ENCODE results near the gene CCDC88C. TPM values are rescaled to one million over a fixed set of nuclear protein-coding genes. Genes with fewer than 3 reads are reported as not detected.
A peak's percentile ranks its signal among the peaks of the same experiment; 100 is the strongest.

Gene CCDC88C
- total and polyA plus RNA-seq, 12 donors = 1.5 to 6.5 (median 3.4) TPM

- no peaks in the 10 kb centered on the region for H3K36me3 ChIP-seq (replicated peaks in 1 of 2)
- 39 to 49% (median 44%) methylated on average over 19 of the region's 19 CpGs for WGBS, 4 donors
- no peak for DNase-seq
- H3K4me1 ChIP-seq (replicated peaks in 1 of 2) = peaks cover 8 to 18% of the 10 kb centered on the region in 2 donors
- H3K4me3 ChIP-seq = peak overlapping the region in 1 of 4 donors; percentile 81
- H3K27me3 ChIP-seq = no peaks in the 10 kb centered on the region
- no peaks in the 10 kb centered on the region for H3K9me3 ChIP-seq (replicated peaks in 1 of 3)
- intact Hi-C loops (cut with DNase I) = loop anchor here in 1 of 2 donors (5.0 kb wide), 1 partner anchor 94 kb away; no protein-coding TSS in a partner anchor
- H3K27ac ChIP-seq = peak overlapping the region in 1 of 5 donors; percentile 11
- TF ChIP-seq POLR2A (IDR thresholded peaks at IDR 0.05) (no peak), CTCF (IDR thresholded peaks at IDR 0.05) (no peak)
Measured at GRCh38 chr14:91416744-91417119, 888 bp downstream of the CCDC88C start.

- Histone ChIP-seq H3K4me1 (replicated peaks in 1 of 2) (peaks cover 8 to 18% of the 10 kb centered on the region in 2 donors), H3K4me3 (peak overlapping the region in 1 of 4 donors; percentile 81), H3K27ac (peak overlapping the region in 1 of 5 donors; percentile 11), H3K27me3 (no peaks in the 10 kb centered on the region), H3K9me3 (replicated peaks in 1 of 3) (no peaks in the 10 kb centered on the region), H3K36me3 (replicated peaks in 1 of 2) (no peaks in the 10 kb centered on the region)
- no peak for DNase-seq
- 67 to 73% (median 69%) methylated on average over 18 of the region's 18 CpGs for WGBS, 4 donors
- intact Hi-C loops (cut with DNase I) = loop anchor here in 1 of 2 donors (5.0 kb wide), 1 partner anchor 94 kb away; no protein-coding TSS in a partner anchor
- TF ChIP-seq CTCF (IDR thresholded peaks at IDR 0.05) (no peak), POLR2A (IDR thresholded peaks at IDR 0.05) (no peak)
Measured at GRCh38 chr14:91415794-91416743, 1.6 kb downstream of the CCDC88C start.

- no peak overlapping the region for H3K27ac ChIP-seq
- no peak for TF ChIP-seq CTCF (IDR thresholded peaks at IDR 0.05)
- no peak for TF ChIP-seq POLR2A (IDR thresholded peaks at IDR 0.05)
- no peak for DNase-seq
Measured at GRCh38 chr14:91414475-91414833, 3.2 kb downstream of the CCDC88C start.

DNA sequence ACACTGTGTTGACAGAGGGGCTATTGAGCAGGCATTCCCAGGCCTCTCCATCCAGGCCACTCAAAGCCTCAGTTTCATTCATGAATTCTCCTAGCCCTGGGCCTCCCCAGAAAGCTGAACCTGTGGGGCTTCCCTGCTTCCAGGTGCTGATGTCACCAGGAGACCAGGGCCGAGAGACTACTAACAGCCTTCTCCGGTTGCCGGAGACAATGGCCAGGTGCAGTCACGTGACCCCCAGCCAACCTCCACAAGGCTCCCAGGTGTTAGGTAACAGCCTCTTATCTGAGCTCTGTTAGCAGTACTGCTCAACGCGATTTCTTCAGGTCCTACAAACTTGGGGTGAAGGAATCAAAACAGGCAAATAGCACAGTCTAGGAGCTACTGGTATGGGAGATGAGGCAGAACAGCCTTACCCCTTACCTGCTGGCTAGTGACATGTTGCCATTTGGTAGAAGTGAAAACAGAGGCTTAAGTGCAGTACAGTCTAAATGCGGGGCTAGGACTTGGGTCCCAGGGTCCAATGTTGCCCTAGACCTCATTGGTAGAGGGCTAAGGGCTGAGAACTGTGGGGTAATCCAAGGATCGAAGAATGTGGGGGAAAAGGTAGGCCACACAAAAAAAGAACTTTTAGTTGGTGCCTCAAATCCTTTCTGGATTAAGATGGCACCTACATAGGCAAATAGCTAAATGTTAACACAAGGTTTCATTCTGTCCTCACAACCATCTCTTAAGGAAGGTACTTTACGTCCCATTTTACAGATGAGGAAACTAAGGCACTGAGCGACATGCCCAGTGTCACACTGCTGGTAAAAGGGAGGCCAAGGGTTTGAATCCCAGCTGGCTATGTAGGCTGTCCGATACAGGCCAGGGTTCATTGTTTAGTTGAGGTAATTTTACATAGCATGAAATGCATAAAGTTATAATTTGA is 3.8 kb downstream of the CCDC88C start:
- DNase-seq = no peak
- 80 to 89% (median 87%) methylated on average over 11 of the region's 11 CpGs for WGBS, 4 donors
- H3K9me3 ChIP-seq (replicated peaks in 1 of 3) = no peaks in the 10 kb centered on the region
- no peaks in the 10 kb centered on the region for H3K36me3 ChIP-seq (replicated peaks in 1 of 2)
- intact Hi-C loops (cut with DNase I) = no loop called here
- H3K27me3 ChIP-seq = no peaks in the 10 kb centered on the region
- peaks cover 8 to 15% of the 10 kb centered on the region in 2 donors for H3K4me1 ChIP-seq (replicated peaks in 1 of 2)
- H3K4me3 ChIP-seq = no peak overlapping the region
- no peak for TF ChIP-seq CTCF (IDR thresholded peaks at IDR 0.05)
- no peak for TF ChIP-seq POLR2A (IDR thresholded peaks at IDR 0.05)
- H3K27ac ChIP-seq = no peak overlapping the region

More at GRCh38 chr14:91414475-91414833, 3.2 kb downstream of the CCDC88C start:
- Histone ChIP-seq H3K9me3 (replicated peaks in 1 of 3) (no peaks in the 10 kb centered on the region), H3K27me3 (no peaks in the 10 kb centered on the region), H3K36me3 (replicated peaks in 1 of 2) (no peaks in the 10 kb centered on the region), H3K4me3 (no peak overlapping the region), H3K4me1 (replicated peaks in 1 of 2) (peaks cover 8 to 18% of the 10 kb centered on the region in 2 donors)
- 90 to 97% (median 92%) methylated on average over 3 of the region's 3 CpGs for WGBS, 4 donors
- intact Hi-C loops (cut with DNase I) = no loop called here
